CD4-positive, alpha-beta T cell treated with Interleukin-4 for 1 hour (primary cell): ENCODE measurements around the gene PLEKHJ1.

ENCODE experiments used
- DNase-seq, 2 donors: peaks; one replicate each; pipeline ENCODE4 v3.0.0-alpha.2; 2020 to 2022

Gene PLEKHJ1

DNA sequence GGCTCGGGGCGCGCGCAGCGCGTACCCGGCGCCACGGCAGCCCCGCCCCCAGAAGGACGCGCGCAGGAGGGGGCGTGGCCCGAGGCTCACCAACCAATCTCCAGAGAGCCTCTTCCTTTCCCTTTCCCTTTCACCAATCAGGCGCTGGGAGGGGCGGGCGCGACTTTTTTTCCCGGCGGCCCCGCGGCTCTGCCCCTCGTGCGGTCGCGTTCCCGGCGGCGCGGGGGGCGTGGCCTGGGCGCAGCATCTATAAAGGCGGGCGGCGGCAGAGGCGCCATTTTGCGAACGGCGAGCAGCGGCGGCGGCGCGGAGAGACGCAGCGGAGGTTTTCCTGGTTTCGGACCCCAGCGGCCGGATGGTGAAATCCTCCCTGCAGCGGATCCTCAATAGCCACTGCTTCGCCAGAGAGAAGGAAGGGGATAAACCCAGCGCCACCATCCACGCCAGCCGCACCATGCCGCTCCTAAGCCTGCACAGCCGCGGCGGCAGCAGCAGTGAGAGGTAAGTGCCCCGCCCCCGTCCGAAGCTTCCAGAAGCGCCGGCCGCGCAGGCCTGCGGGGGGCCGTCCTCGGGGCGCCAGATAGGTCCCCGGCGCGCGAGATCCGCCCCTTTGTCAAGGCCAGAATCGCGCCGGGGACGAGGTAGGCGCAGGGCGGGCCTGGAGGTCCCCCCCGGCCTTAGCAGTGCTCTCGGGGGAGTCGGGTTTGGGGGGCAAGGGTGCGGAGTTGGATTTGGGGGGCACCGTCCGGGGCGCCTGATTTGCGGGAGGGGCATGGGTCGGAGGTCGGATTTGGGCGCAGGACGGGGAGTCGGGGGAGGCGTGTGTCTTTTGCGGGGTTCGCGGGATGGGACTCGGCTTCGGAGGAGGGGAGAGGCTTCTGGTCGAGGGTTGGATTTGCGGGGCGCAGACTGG is 33.4 kb upstream of the PLEKHJ1 start:
- peak; percentile 98 to 99 for DNase-seq

DNA sequence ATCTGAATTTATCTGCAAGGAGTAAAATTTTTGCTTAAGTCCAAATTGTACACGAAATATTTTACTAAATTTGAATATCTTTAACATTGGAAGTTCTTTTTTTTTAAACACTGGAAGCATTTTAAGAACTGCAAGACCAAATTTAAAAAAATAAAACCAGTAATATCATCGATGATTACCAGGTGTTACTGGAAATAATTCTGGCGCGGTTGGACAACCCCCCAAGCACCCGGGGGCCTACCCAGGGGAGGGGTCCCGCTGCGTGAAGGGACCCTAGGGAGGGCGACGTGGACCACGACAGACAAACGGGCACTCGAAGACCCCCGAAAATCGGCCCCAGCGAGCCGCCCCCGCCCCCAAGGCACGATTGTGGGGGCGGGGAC is 32.7 kb upstream of the PLEKHJ1 start:
- DNase-seq = no peak

DNA sequence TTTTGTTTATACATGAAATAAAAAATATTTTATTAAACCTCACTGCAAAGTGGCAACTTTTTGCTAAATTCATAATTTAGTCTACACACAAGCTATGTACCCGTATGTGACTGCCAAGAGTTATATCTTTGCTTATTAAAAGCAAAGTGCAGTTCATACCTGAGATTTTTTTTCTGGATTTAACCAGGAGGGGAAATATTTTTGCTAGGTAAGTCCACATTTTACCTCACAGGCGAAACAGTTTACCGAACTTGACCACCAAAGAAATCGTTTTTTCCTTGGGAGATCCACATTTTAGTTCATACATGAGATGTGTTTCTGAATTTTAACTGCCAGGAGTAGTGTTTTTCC is 32.3 kb upstream of the PLEKHJ1 start:
- no peak for DNase-seq

DNA sequence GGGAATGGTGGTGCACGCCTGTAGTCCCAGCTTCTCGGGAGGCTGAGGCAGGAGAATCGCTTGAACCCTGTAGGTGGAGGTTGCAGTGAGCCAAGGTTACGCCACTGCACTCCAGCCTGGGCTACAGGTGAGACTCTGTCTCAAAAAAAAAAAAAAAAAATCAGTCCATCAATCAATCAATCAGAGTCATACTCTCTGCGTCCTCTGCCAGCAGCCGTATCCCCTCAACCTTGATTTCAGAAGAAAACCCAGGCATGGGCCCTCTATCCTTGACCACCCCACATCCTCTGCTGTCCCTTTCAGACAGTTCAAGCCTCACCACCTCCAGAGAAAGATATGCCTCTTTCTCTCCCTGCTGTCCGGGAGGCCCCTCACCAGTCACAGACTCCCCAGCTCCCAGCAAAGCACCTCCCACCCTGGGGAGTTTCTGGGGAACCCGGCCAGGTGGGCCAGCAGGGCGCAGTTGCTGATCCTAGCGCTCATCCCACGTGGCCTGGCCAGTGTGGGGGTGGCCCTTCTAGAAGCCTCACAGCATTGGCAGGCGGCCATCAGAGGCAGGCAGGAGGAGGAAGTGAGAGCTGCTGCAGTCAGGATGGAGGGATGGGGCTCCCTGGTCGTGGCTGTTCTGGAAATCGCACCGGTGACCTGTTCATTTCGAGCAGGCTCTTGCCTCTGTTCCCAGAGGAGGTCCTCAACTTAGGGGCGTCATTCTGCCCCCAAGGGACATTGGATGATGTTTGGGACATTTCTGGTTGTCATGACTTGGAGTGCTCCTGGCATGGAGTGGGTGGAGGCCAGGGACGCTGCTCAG is 30.3 kb upstream of the PLEKHJ1 start:
- peak in 1 of 2 donors; percentile 74 for DNase-seq

DNA sequence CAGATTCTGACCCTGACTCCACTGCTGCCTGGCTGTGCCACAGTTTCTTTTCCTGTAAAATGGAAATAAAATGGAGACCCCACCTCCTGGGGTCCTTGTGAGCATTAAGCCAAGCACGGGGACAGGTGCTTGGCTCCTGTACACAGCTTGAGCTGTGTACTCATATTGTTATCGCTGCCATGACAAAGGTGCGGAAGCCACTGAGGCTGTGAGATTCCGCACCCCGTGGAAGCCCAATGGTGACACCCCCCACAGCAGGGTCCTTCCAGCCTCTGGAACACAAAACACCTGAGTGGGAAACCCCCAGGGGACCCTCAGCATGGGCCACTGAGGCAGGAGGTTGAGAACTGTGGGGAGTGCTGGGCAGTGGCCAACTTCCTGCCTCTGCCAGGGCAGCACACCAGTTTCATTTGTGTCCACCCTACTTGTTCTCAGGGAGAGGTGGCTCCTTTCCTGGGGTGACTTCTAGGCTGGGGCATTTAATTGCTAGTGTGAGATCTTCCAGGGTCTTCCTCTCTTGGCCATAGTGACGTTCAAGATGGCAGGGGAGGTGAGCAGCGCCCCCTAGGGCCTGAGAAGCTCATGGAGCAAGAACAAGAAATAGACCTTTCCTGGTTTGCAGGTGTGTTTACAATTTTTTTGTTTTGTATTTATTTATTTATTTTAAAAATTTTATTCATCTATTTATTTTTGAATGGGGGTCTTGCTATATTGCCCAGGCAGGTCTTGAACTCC is 25.5 kb upstream of the PLEKHJ1 start:
- DNase-seq = peak; percentile 65 to 70

DNA sequence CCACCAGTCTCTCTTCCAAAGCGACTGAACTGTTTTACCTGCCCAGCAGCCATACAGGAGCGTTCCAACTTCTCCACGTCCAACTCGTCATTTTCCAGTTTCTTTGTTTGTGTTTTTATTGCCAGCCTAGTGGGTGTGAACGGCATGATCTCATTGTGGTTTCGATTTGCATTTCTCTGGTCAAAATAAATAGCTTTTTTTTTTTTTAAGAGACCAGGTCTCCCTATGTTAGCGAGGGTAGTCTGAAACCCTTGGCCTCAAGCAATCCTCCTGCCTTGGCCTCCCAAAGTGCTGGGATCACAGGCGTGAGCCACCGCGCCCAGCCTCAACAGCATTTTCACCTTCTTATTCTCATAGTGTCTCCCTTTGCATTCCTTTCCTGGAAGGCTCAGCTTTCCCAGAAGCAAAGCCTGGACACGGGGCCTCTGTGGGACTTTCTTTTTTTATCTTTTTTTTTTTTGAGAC is 24.2 kb upstream of the PLEKHJ1 start:
- peak in 1 of 2 donors; percentile 45 for DNase-seq

DNA sequence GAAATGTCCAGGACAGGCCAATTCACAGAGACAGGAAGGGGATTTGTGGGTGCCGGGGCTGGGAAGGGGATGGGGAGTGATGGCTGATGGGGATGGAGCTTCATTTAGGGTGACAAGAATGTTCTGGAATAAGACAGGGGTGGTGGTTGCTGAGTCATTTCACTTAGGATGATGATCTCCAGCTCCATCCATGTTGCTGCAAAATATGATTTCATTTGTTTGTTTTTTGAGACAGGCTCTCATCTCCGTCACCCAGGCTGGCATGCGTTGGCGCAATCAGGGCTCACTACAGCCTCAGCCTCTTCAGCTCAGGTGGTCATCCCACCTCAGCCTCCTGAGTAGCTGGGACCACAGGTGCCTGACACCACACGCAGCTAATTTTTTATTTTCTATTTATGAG is 23.2 kb upstream of the PLEKHJ1 start:
- DNase-seq = no peak

DNA sequence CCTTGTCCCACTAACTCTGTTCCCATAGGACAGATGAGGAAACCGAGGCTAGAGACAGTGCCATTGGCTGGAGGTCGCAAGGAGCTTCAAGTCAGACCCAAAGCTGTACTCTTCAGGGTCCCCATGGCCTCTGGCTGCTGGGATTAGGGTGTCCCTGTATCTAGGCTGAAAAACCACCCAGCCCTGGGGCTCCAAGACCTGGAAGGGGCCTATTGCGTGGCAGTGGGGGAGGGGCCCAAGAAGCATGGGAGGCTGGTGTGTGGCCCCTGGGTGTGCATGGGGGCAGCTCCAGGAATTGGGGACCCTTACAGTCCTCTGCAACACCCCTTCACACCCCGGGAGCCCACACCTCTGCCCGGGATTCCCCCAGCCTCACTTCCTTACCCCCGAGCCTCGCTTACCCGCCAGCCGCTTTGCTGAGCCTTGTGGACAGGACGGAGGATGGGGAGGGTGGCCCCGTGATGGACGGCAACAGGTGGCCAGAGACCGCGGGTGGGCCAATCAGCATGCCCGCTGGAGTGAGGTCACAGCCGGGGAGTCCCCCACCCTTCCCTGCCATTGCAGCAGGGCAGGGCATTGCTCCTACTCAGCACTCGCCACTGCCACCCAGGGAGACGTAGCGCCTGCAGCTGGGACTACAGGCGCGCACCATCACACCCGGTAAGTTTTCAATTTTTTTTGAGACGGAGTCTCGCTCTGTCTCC is 20.0 kb upstream of the PLEKHJ1 start, which contains the start of gene JSRP1:
Gene JSRP1 (minus strand): TSS at position 436 of the 704 bp plus-strand sequence. CDS start 1,103 bp downstream, outside the sequence.
- DNase-seq = peak in 1 of 2 donors; percentile 36

DNA sequence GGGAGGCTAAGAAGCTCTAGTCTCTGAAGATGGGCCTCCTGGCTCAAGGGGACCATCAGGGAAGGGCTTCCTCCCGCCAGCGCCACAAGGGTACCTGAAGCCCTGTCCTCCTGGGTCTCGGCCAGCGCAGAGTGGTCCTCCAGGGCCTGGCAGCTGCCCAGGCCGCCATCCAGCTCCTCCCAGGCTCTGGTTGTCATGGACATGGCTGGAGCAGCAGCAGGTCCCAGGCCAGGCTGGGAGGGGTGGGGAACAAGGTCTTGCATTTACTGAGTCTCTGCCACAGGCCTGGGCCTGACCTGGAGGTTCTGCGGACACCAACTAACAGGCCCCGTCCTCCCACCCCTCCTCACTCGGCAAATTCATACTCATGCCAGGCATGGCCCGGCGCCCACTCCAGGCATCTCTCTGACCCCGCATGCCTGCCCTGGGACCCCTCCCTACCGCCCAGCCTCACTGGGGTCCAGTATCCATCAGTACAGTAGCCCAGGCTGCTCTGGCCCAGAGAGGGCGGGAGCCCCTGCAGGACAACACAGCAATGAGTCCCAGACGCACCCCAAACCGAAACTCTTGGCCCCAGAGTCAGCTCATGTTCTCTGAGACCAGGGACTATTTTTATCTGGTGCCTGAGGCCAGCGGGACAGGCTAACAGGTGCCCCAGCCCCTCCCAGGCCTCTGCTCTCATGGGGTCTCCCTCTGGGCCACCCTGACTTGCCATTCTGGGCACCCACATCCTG is 19.1 kb upstream of the PLEKHJ1 start:
- no peak for DNase-seq

DNA sequence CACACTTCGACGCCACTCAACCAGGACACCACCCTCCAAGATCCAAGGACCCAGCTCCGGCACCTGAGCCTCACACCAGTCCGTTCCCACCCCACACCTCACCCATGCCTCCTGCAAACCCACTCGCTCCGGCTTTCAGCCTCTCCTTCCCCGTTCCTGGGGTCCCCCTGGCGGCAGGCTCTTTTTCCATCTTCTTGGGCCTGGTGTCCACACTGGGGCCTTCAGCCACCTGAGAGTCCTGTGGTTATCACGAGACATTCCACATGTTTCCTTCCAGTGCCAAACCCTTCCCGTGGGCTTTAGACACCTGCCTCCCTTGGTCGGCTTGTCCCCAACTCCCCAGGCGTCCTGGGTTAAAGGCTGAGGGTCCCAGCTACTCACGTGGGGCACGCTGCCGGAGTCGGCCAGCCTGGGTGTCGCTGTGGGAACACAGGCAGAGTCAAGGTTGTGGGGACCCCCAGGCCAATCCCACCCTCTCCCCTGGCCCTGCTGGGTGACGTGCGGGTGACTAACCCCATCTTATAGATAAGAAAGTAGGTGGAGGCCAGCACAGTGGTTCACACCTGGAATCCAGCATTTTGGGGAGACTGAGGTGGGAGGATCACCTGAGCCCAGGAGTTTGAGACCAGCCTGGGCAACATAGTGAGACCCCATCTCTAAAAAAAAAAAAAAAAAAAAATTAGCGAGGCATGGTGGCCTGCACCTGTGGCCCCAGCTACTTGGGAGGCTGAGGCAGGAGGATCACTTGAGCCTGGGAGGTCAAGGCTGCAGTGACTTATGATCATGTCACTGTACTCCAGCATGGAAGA is 18.1 kb upstream of the PLEKHJ1 start:
- DNase-seq = no peak

DNA sequence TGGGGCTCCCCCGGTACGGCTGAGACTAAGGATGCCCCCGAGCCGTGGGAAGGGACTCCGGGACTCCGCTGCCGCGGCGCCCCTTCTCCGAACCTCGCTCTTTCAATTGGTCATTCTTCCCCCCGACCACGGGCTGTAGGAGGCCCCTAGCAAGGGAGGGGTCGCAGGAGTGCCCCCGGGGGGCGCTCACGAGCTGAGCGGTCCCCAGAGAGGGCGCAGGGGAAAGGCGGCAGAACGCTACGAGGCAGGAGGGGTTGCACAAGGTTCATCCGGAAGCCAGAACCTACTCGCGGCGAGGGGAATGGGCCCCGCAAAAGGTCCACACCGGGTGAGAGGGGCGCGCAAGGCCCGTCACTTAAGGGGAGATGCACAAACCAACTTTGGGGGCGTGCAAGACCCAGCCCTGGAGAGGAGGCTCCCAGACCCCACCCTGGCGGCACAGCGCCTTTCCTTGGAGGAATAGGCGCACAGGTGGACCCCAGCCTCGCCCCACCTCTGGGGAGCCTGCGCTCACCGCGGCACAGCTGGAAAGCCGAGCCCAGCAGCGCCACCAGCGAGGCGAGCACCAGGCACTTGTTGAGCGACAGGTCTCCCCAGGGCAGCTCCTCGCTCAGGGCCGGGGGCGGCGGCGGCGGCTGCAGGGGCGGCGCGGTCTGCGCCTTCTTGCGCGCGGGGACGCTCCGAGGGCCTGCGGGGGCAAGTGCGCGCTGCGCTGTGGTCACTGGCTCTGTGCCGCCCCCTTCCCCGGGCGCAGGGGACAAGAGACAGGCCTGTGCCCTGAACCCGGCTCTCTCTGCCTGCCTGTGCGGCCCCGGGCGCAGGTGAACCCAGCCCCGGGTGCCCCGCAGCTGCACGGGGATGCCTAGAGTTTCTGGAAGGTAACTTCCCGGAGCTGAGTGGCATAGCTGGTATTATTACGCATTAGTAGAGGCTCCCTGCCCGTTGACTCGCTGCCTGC is 17.3 kb upstream of the PLEKHJ1 start:
- DNase-seq = peak; percentile 59 to 63

DNA sequence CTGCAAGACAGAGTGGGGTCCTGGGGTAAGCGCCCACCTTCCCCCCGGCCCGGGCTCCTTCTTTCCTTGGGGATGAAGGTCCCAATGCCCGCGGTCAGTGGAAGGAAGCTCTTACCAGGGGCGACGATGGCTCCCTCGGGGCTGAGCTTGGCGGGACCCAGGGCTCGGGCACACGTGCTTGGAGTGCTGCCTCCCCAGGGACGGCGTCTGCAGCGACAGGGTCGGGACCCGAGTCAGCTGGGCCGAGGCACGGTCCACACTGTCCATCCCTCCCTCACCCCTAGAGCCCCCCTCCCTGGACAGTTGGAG is 16.6 kb upstream of the PLEKHJ1 start:
- DNase-seq = no peak

DNA sequence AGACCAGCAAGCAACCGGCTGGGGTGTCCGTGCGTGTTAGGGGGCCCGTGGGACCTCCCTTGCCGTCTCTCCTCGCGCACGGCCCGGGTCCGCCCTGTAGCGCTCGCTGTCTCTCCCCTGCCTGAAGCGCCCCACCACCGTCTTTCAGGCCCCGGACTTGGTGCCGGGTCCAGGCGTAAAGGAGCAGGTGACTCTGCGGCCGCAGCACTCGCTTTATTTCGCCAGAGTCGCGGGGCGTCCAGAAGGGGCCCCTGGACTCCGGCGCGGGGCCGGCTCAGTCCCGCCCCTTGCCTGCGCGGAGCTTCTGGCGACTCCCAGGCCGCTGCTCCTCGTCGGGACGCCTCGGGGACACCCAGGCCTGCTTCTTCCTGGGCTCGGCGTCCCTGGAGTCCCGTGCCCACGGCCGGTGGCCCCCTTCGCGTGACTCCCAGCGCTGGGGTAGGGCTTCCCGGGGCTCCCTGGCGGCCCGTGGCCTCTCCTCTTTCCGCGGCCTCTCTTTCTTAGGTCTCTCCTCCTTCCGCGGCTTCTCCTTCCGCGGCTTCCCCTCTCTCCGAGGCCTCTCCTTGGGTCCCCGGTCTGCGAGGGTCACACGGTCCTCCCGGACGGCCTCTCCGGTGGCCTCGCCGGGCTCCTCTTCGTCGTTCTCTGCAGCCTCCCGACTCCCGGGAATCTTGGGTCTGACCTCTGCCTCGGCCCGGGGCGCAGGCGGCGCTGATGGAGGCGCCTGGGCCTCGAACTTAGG is 16.1 kb upstream of the PLEKHJ1 start:
- DNase-seq = no peak

DNA sequence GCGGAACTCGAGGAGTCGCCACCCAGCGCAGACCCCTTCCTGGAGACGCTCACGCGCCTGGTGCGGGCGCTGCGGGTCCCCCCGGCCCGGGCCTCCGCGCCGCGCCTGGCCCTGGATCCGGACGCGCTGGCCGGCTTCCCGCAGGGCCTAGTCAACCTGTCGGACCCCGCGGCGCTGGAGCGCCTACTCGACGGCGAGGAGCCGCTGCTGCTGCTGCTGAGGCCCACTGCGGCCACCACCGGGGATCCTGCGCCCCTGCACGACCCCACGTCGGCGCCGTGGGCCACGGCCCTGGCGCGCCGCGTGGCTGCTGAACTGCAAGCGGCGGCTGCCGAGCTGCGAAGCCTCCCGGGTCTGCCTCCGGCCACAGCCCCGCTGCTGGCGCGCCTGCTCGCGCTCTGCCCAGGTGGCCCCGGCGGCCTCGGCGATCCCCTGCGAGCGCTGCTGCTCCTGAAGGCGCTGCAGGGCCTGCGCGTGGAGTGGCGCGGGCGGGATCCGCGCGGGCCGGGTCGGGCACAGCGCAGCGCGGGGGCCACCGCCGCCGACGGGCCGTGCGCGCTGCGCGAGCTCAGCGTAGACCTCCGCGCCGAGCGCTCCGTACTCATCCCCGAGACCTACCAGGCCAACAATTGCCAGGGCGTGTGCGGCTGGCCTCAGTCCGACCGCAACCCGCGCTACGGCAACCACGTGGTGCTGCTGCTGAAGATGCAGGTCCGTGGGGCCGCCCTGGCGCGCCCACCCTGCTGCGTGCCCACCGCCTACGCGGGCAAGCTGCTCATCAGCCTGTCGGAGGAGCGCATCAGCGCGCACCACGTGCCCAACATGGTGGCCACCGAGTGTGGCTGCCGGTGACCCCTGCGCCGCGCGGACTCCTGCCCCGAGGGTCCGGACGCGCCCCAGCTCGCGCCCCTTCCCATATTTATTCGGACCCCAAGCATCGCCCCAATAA is 15.3 kb upstream of the PLEKHJ1 start:
- DNase-seq = no peak

DNA sequence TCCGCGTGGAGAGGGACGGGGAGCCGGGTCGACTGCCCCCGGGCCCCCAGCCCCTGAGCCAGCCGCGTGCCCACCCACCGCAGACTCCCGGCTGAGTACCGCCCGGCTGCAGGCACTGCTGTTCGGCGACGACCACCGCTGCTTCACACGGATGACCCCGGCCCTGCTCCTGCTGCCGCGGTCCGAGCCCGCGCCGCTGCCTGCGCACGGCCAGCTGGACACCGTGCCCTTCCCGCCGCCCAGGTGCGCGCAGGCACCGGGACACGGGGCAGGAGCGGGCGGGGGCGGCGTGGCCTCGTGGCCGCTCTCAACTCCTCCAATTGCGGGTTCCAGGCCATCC is 14.6 kb upstream of the PLEKHJ1 start:
- DNase-seq = no peak

DNA sequence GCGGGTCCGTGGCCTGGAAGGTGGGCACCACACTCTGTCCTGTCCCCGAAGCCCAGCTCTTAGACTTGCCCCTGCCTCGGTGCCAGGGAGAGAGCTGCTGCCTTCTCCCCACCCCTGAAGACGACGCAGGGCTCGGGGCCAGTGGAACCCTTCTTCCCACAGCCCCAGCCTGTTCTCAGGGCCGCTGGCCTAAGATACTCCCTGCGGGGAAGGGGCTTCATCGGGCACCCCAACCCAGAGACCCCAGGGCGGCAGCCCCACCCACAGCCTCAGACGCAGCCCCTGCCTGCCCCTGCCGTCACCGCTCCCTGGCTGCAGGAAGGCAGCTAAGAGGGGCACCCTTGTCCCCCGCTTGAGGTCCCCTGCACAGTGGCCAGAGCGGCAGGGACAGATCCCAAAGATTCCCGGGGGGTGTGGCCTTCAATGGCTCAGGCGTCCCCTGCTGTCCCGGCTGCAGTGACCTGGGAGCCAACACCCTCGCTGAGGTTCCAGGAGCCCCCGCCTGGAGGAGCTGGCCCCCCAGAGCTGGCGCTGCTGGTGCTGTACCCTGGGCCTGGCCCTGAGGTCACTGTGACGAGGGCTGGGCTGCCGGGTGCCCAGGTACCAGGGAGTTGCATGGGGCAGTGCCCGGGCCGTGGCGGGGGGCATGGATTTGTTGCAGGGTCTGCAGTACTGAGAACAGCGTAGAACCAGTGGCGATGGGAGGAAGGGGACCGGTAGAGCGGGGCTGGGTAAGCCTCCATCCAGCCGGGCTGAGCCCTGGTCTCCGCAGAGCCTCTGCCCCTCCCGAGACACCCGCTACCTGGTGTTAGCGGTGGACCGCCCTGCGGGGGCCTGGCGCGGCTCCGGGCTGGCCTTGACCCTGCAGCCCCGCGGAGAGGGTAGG is 14.0 kb upstream of the PLEKHJ1 start:
- no peak for DNase-seq
